WTC11 (cell line): ENCODE data around the gene FUZ. TPM values are rescaled to one million over a fixed set of nuclear protein-coding genes. Genes with fewer than 3 reads are reported as not detected.

Source experiments
- ATAC-seq: fragments of 200-7000 bp; cut with Tn5 transposase; 2 replicates; pipeline ENCODE4 v1.10.0; 2021; ENCODE audit warnings: mild to moderate bottlenecking, moderate library complexity
- CTCF ChIA-PET: fragments of 300-600 bp; sonication (Branson Sonifier 250); formaldehyde crosslinking; loops from one replicate; lab custom pipeline; 2021; ENCODE audit warnings: antibody characterized with exemption; lab: Charles Lee
- POLR2A ChIA-PET: fragments of 350-600 bp; sonication (Branson Sonifier 250); formaldehyde crosslinking; loops from one replicate; lab custom pipeline; 2021; ENCODE audit warnings: antibody characterized with exemption; lab: Charles Lee
- DNase-seq: peaks from one replicate; pipeline ENCODE4 v3.0.0; 2021; ENCODE audit warnings: low spot score
- H3K27ac Mint-ChIP-seq: 2 replicates; pipeline ENCODE4 v1.8.0; 2021; ENCODE audit warnings: mixed read lengths
- H3K27me3 Mint-ChIP-seq: 2 replicates; pipeline ENCODE4 v1.8.0; 2021; ENCODE audit warnings: low read depth, mild to moderate bottlenecking, moderate library complexity, mixed read lengths
- H3K36me3 Mint-ChIP-seq: 2 replicates; pipeline ENCODE4 v1.8.0; 2021; ENCODE audit warnings: mixed read lengths
- H3K4me1 Mint-ChIP-seq: 2 replicates; pipeline ENCODE4 v1.8.0; 2022; ENCODE audit warnings: mixed read lengths
- H3K4me3 Mint-ChIP-seq: 2 replicates; pipeline ENCODE4 v1.8.0; 2021; ENCODE audit warnings: mild to moderate bottlenecking, moderate library complexity, mixed read lengths
- H3K9me3 Mint-ChIP-seq: 2 replicates; pipeline ENCODE4 v1.8.0; 2021; ENCODE audit warnings: mixed read lengths
- ATF1 ChIP-seq: sonication (generic); formaldehyde crosslinking; IDR thresholded peaks from 2 replicates; pipeline ENCODE4 v1.8.1; 2023; ENCODE audit warnings: mild to moderate bottlenecking, moderate library complexity, missing genetic modification reagents
- CREB1 ChIP-seq: sonication (generic); formaldehyde crosslinking; IDR thresholded peaks from 2 replicates; pipeline ENCODE4 v1.8.0; 2023; ENCODE audit warnings: mild to moderate bottlenecking, missing genetic modification reagents
- CREM ChIP-seq: sonication (generic); formaldehyde crosslinking; IDR thresholded peaks from 2 replicates; pipeline ENCODE4 v1.8.1; 2022; ENCODE audit warnings: mild to moderate bottlenecking, missing genetic modification reagents, moderate library complexity
- FOXJ3 ChIP-seq: sonication (generic); formaldehyde crosslinking; IDR thresholded peaks from 2 replicates; pipeline ENCODE4 v1.9.0; 2021; ENCODE audit warnings: missing genetic modification reagents, mild to moderate bottlenecking, borderline replicate concordance
- FOXK1 ChIP-seq: sonication (generic); formaldehyde crosslinking; IDR thresholded peaks from 2 replicates; pipeline ENCODE4 v1.8.0; 2022; ENCODE audit warnings: mild to moderate bottlenecking, moderate library complexity, missing genetic modification reagents
- IRF2 ChIP-seq: sonication (generic); formaldehyde crosslinking; IDR thresholded peaks from 2 replicates; pipeline ENCODE4 v1.8.0; 2022; ENCODE audit warnings: low read depth, missing genetic modification reagents, borderline replicate concordance
- JAZF1 ChIP-seq: fragments of 250-450 bp; sonication (Bioruptor Pico); IDR thresholded peaks from 2 replicates; pipeline ENCODE4 v1.9.0; 2021; ENCODE audit warnings: moderate library complexity, mild to moderate bottlenecking, inconsistent platforms
- JUN ChIP-seq: sonication (generic); formaldehyde crosslinking; IDR thresholded peaks from 2 replicates; pipeline ENCODE4 v1.8.0; 2023; ENCODE audit warnings: mild to moderate bottlenecking, missing genetic modification reagents
- NFYB ChIP-seq: sonication (generic); formaldehyde crosslinking; conservative IDR thresholded peaks from 2 replicates; pipeline ENCODE4 v1.8.0; 2022; ENCODE audit warnings: low read depth, missing genetic modification reagents
- NR1H2 ChIP-seq: sonication (generic); formaldehyde crosslinking; IDR thresholded peaks from 2 replicates; pipeline ENCODE4 v1.9.0; 2021; ENCODE audit warnings: mild to moderate bottlenecking, moderate library complexity, missing genetic modification reagents
- NR3C1 ChIP-seq: sonication (generic); formaldehyde crosslinking; conservative IDR thresholded peaks from 2 replicates; pipeline ENCODE4 v1.8.1; 2023; ENCODE audit warnings: low read depth, mild to moderate bottlenecking, missing genetic modification reagents
- PRRX2 ChIP-seq: fragments of 250-450 bp; sonication (Bioruptor Pico); IDR thresholded peaks from 2 replicates; pipeline ENCODE4 v1.8.0; 2021; ENCODE audit warnings: mild to moderate bottlenecking
- SOX15 ChIP-seq: fragments of 250-450 bp; sonication (Bioruptor Pico); IDR thresholded peaks from 2 replicates; pipeline ENCODE4 v1.9.0; 2021; ENCODE audit warnings: mild to moderate bottlenecking
- ZBTB21 ChIP-seq: sonication (generic); formaldehyde crosslinking; IDR thresholded peaks from 2 replicates; pipeline ENCODE4 v1.8.1; 2023; ENCODE audit warnings: mild to moderate bottlenecking, missing genetic modification reagents, borderline replicate concordance
- ZNF121 ChIP-seq: sonication (generic); formaldehyde crosslinking; IDR thresholded peaks from 2 replicates; pipeline ENCODE4 v1.8.0; 2023; ENCODE audit warnings: missing genetic modification reagents
- ZNF396 ChIP-seq: fragments of 250-450 bp; sonication (Bioruptor Pico); IDR thresholded peaks from 2 replicates; pipeline ENCODE4 v1.8.0; 2021; ENCODE audit warnings: mild to moderate bottlenecking, moderate library complexity, borderline replicate concordance
- total RNA-seq: library from RNA; stranded (reverse); gene quantifications from 3 replicates; pipeline ENCODE4 v1.2.3, GENCODE V29; 2021
- TF ChIP-seq, protein P1 (sequence below): fragments of 250-450 bp; sonication (Bioruptor Pico); IDR thresholded peaks from 2 replicates; pipeline ENCODE4 v2.1.2; 2022; ENCODE audit warnings: mild to moderate bottlenecking, moderate library complexity
- TF ChIP-seq, protein P2 (sequence below): fragments of 200-600 bp; IDR thresholded peaks from 2 replicates; pipeline ENCODE4 v1.8.0; 2022; ENCODE audit warnings: antibody characterized with exemption
- TF ChIP-seq, protein P3 (sequence below): sonication (generic); formaldehyde crosslinking; IDR thresholded peaks from 2 replicates; pipeline ENCODE4 v1.8.1; 2022; ENCODE audit warnings: low read depth, mild to moderate bottlenecking, moderate library complexity, missing genetic modification reagents, borderline replicate concordance
- TF ChIP-seq, protein P4 (sequence below): fragments of 250-450 bp; sonication (Bioruptor Pico); conservative IDR thresholded peaks from 2 replicates; pipeline ENCODE4 v1.9.0; 2021; ENCODE audit warnings: mild to moderate bottlenecking

The FUZ gene
- total RNA-seq, 1 experiment from 2014 or later: 35.1 TPM

DNA sequence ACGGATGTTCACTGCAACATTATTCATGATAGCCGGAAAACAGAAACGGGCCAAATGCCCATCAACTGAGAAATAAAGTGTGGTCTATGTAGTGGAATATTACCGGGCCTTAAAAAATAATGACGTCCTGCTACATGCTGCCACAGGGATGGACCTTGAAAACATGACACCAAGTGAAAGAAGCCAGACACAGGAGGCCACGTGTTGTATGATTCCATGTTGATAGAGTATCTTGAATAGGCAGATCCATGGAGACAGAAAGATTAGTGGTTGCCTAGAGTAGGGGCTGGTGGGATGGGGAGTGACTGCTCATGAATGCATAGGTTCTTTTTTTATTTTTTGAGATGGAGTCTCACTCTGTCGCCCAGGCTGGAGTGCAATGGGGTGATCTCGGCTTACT is 42.6 kb downstream of the FUZ start:
- TF ChIP-seq IRF2 (CRISPR knock-in tag): no peak
- TF ChIP-seq, protein P1, sequence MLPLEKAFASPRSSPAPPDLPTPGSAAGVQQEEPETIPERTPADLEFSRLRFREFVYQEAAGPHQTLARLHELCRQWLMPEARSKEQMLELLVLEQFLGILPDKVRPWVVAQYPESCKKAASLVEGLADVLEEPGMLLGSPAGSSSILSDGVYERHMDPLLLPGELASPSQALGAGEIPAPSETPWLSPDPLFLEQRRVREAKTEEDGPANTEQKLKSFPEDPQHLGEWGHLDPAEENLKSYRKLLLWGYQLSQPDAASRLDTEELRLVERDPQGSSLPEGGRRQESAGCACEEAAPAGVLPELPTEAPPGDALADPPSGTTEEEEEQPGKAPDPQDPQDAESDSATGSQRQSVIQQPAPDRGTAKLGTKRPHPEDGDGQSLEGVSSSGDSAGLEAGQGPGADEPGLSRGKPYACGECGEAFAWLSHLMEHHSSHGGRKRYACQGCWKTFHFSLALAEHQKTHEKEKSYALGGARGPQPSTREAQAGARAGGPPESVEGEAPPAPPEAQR (CRISPR knock-in tag): no peak
- TF ChIP-seq, protein P2, sequence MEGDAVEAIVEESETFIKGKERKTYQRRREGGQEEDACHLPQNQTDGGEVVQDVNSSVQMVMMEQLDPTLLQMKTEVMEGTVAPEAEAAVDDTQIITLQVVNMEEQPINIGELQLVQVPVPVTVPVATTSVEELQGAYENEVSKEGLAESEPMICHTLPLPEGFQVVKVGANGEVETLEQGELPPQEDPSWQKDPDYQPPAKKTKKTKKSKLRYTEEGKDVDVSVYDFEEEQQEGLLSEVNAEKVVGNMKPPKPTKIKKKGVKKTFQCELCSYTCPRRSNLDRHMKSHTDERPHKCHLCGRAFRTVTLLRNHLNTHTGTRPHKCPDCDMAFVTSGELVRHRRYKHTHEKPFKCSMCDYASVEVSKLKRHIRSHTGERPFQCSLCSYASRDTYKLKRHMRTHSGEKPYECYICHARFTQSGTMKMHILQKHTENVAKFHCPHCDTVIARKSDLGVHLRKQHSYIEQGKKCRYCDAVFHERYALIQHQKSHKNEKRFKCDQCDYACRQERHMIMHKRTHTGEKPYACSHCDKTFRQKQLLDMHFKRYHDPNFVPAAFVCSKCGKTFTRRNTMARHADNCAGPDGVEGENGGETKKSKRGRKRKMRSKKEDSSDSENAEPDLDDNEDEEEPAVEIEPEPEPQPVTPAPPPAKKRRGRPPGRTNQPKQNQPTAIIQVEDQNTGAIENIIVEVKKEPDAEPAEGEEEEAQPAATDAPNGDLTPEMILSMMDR: no peak
- TF ChIP-seq ZBTB21 (CRISPR knock-in tag): no peak
- no peak for TF ChIP-seq PRRX2 (CRISPR knock-in tag)
- TF ChIP-seq NR3C1 (CRISPR knock-in tag): no peak
- TF ChIP-seq CREB1 (CRISPR knock-in tag): no peak
- TF ChIP-seq, protein P3, sequence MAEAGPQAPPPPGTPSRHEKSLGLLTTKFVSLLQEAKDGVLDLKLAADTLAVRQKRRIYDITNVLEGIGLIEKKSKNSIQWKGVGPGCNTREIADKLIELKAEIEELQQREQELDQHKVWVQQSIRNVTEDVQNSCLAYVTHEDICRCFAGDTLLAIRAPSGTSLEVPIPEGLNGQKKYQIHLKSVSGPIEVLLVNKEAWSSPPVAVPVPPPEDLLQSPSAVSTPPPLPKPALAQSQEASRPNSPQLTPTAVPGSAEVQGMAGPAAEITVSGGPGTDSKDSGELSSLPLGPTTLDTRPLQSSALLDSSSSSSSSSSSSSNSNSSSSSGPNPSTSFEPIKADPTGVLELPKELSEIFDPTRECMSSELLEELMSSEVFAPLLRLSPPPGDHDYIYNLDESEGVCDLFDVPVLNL: no peak
- TF ChIP-seq CREM: no peak
- TF ChIP-seq NR1H2: no peak
- DNase-seq (no peak), ATAC-seq (no peak)
- no peak overlapping the region for H3K4me3 Mint-ChIP-seq
- ChIA-PET POLR2A (no interaction called here), CTCF (interaction anchor here (0.6 kb wide), 1 partner anchor 1687 kb away, joined by 3 read pairs; no protein-coding TSS in a partner anchor)
- H3K27ac Mint-ChIP-seq: 0 out of 2 replicates have a peak overlapping the region, but pooled peaks have one; percentile 19
- H3K36me3 Mint-ChIP-seq: peaks cover 3% of the 10 kb centered on the region; the same call in 1 of the 2 replicates
- no peaks in the 10 kb centered on the region; the same call in 1 of the 2 replicates for H3K27me3 Mint-ChIP-seq
- no peaks in the 10 kb centered on the region for H3K9me3 Mint-ChIP-seq
- peaks cover 17% of the 10 kb centered on the region for H3K4me1 Mint-ChIP-seq

DNA sequence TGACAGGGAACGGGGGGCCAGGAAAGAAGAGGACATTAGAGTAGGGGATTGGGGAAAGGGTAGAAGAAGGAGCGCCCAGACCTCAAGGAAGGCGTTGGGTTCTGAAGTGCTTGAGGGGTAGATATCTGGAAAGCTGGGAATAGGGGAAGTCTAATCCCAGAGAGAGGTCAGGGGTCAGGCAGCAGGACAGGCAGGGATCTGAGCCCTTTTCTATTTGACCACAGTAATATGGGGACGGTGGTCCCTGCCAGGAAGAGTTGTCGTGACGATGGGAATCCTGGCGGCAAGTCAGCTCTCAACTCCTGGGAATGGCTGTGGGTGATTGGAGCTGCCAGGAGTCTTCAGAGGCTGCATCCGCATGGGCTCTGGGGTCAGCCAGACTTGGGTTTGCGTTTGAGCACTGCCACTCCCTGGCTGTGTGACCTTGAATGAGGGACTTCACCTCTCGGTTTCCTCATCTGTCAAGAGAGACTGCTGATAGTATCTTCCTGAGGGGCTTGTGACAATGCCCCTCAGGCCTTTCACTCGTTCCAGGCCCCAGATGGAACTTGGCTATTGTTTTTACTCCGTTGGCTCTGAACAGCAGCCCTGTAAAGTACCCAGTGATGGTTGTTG is 45.0 kb downstream of the FUZ start:
- Mint-ChIP-seq H3K4me1 (peaks cover 17% of the 10 kb centered on the region), H3K27ac (peak overlapping the region; percentile 52), H3K4me3 (peak overlapping the region; percentile 94), H3K27me3 (no peaks in the 10 kb centered on the region; the same call in 1 of the 2 replicates), H3K36me3 (peaks cover 3% of the 10 kb centered on the region; the same call in 1 of the 2 replicates)
- ChIA-PET CTCF (no interaction called here), POLR2A (no interaction called here)
- DNase-seq (no peak), ATAC-seq (no peak)
- no peak for TF ChIP-seq JAZF1
- TF ChIP-seq JUN (CRISPR knock-in tag): no peak
- TF ChIP-seq, all 79 proteins: peak for 0
- H3K9me3 Mint-ChIP-seq: no peaks in the 10 kb centered on the region

DNA sequence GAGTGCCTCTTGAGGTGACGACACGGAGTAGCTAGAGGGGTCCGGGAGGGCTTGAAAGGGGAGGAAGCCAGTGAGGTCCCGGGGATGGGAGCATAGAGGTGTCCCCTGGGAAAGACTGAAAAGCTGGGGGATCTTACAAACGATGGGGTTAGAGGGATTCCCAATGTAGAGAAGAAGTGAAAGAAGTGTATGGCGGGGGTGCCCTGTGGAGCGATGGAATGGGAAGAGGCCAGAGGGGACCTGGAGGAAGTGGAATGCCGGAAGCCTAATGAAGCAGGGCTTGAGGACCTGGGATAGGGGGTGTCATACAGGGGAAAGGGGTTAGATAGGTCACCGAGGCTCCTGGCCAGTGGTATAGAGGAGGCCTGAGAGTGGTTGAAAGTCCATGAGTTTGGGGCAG is 45.7 kb downstream of the FUZ start:
- no peak for DNase-seq
- Mint-ChIP-seq H3K4me3 (peak overlapping the region; percentile 94), H3K27me3 (no peaks in the 10 kb centered on the region; the same call in 1 of the 2 replicates), H3K4me1 (peaks cover 17% of the 10 kb centered on the region), H3K36me3 (peaks cover 3% of the 10 kb centered on the region; the same call in 1 of the 2 replicates), H3K9me3 (no peaks in the 10 kb centered on the region), H3K27ac (no peak overlapping the region; the same call in 1 of the 2 replicates)
- ChIA-PET CTCF (interaction anchor here (1.0 to 2.0 kb wide), 17 partner anchors 17 to 221 kb away, joined by 3 to 16 read pairs (median 4); partner anchors contain the start of genes ADM5 and FUZ), POLR2A (interaction anchor here (0.6 to 2.1 kb wide), 8 partner anchors 16 to 220 kb away, joined by 4 to 9 read pairs (median 4); partner anchors contain the start of gene PTOV1)
- ATAC-seq: no peak
- TF ChIP-seq ZNF121 (CRISPR knock-in tag): no peak
- TF ChIP-seq FOXJ3 (CRISPR knock-in tag): no peak
- TF ChIP-seq, protein P1 (CRISPR knock-in tag): no peak
- no peak for TF ChIP-seq ZNF396 (CRISPR knock-in tag)
- no peak for TF ChIP-seq FOXK1
- no peak for TF ChIP-seq ZBTB21 (CRISPR knock-in tag)
- no peak for TF ChIP-seq ATF1
- TF ChIP-seq, protein P3: no peak
- TF ChIP-seq NR3C1 (CRISPR knock-in tag): no peak
- TF ChIP-seq NR1H2: no peak
- TF ChIP-seq, protein P4, sequence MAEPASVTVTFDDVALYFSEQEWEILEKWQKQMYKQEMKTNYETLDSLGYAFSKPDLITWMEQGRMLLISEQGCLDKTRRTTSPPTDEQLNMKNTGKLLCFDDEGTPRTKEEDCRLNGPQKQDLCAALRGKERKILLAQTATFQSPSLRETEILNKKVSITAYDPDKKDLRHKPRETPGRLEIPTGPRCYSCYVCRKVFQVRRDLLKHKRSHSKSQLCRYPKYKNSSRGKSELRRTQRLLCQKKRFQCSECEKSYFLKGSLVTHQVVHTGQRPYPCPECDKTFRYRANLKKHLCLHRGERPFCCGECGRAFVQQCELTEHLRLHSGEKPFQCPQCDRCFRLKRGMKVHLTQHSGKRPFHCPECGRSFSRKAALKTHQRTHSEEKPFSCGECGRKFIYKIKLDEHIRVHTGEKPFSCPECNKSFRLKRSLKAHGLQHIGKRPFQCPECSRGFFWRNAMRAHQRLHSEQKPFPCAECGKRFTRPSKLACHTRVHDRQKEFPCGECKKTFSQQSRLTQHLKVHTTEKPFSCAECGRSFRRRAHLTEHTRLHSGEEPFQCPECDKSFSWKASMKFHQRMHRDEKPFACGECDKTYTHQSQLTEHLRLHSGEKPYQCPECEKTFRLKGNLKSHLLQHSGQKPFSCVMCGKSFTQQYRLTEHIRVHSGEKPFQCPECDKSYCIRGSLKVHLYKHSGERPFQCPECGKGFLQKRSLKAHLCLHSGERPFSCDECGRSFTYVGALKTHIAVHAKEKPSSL (CRISPR knock-in tag): no peak
- no peak for TF ChIP-seq NFYB (CRISPR knock-in tag)
- TF ChIP-seq SOX15 (CRISPR knock-in tag): no peak
